Measurements from ENCODE around the gene STK32C.
"Not testable (repeated sequence)": the region's sequence is repeated elsewhere in the genome, so short reads cannot be mapped to it uniquely, and the experiment has no call there.

The STK32C gene

GRCh38 chr10:132163826-132164515 lies 143.8 kb downstream of the STK32C start:
- no peak for TF ChIP-seq EZH2 (IDR thresholded peaks at IDR 0.05)
- no peak for TF ChIP-seq FOXP2 (optimal IDR thresholded peaks at IDR 0.05; ENCODE audit: control extremely low read depth, extremely low read length, insufficient read depth)
- TF ChIP-seq POLR2AphosphoS5 (IDR thresholded peaks at IDR 0.05; ENCODE audit: borderline replicate concordance, low read depth, low read length), result no peak
- Histone ChIP-seq H3K27ac (no peak overlapping the region), H3K9ac (ENCODE audit: insufficient read length) (no peak overlapping the region), H3K9me3 (ENCODE audit: low read depth, low read length) (no peaks in the 10 kb centered on the region), H3K4me3 (no peak overlapping the region), H3K36me3 (ENCODE audit: insufficient read depth, low read length) (no peaks in the 10 kb centered on the region)
- DNase-seq (ENCODE audit: low read depth, low spot score), result no peak

- Histone ChIP-seq H3K27ac (no peak overlapping the region), H3K9me3 (ENCODE audit: low read depth, low read length) (no peaks in the 10 kb centered on the region), H3K36me3 (ENCODE audit: insufficient read depth, low read length) (no peaks in the 10 kb centered on the region), H3K9ac (ENCODE audit: insufficient read length) (no peak overlapping the region), H3K4me3 (no peak overlapping the region)
- no peak for TF ChIP-seq FOXP2 (optimal IDR thresholded peaks at IDR 0.05; ENCODE audit: control extremely low read depth, extremely low read length, insufficient read depth)
- TF ChIP-seq EZH2 (IDR thresholded peaks at IDR 0.05), result no peak
- TF ChIP-seq POLR2AphosphoS5 (IDR thresholded peaks at IDR 0.05; ENCODE audit: borderline replicate concordance, low read depth, low read length), result no peak
- DNase-seq (ENCODE audit: low read depth, low spot score), result no peak
These were observed 144.4 kb downstream of the STK32C start for GRCh38 chr10:132163278-132163765.

- no peaks in the 10 kb centered on the region for H3K9me3 ChIP-seq (ENCODE audit: low read depth, low read length)
- TF ChIP-seq FOXP2 (optimal IDR thresholded peaks at IDR 0.05; ENCODE audit: control extremely low read depth, extremely low read length, insufficient read depth) (no peak), EZH2 (IDR thresholded peaks at IDR 0.05) (no peak), POLR2AphosphoS5 (IDR thresholded peaks at IDR 0.05; ENCODE audit: borderline replicate concordance, low read depth, low read length) (no peak)
- H3K36me3 ChIP-seq (ENCODE audit: insufficient read depth, low read length), result no peaks in the 10 kb centered on the region
- no peak overlapping the region for H3K4me3 ChIP-seq
- H3K9ac ChIP-seq (ENCODE audit: insufficient read length), result no peak overlapping the region
- DNase-seq (ENCODE audit: low read depth, low spot score), result no peak
- no peak overlapping the region for H3K27ac ChIP-seq
These were observed 145.0 kb downstream of the STK32C start for GRCh38 chr10:132162590-132163277.

- no peak overlapping the region for H3K27ac ChIP-seq
These were observed 145.7 kb downstream of the STK32C start for GRCh38 chr10:132162021-132162531.

GRCh38 chr10:132160834-132161622 lies 146.7 kb downstream of the STK32C start:
- H3K4me3 ChIP-seq; H3K27ac ChIP-seq; H3K36me3 ChIP-seq (ENCODE audit: insufficient read depth, low read length); DNase-seq (ENCODE audit: low read depth, low spot score); H3K9me3 ChIP-seq (ENCODE audit: low read depth, low read length); H3K9ac ChIP-seq (ENCODE audit: insufficient read length): not testable (repeated sequence)

More at GRCh38 chr10:132162021-132162531, 145.7 kb downstream of the STK32C start:
- Histone ChIP-seq H3K9me3 (ENCODE audit: low read depth, low read length) (no peaks in the 10 kb centered on the region), H3K4me3 (no peak overlapping the region), H3K9ac (ENCODE audit: insufficient read length) (no peak overlapping the region), H3K36me3 (ENCODE audit: insufficient read depth, low read length) (no peaks in the 10 kb centered on the region)
- TF ChIP-seq EZH2 (IDR thresholded peaks at IDR 0.05) (no peak), POLR2AphosphoS5 (IDR thresholded peaks at IDR 0.05; ENCODE audit: borderline replicate concordance, low read depth, low read length) (no peak), FOXP2 (optimal IDR thresholded peaks at IDR 0.05; ENCODE audit: control extremely low read depth, extremely low read length, insufficient read depth) (no peak)
- DNase-seq (ENCODE audit: low read depth, low spot score), result no peak

GRCh38 chr10:132160231-132160630 lies 147.5 kb downstream of the STK32C start:
- DNase-seq (ENCODE audit: low read depth, low spot score); H3K36me3 ChIP-seq (ENCODE audit: insufficient read depth, low read length); H3K27ac ChIP-seq; H3K4me3 ChIP-seq; H3K9ac ChIP-seq (ENCODE audit: insufficient read length); H3K9me3 ChIP-seq (ENCODE audit: low read depth, low read length): not testable (repeated sequence)

- H3K4me3 ChIP-seq; H3K9me3 ChIP-seq (ENCODE audit: low read depth, low read length); H3K9ac ChIP-seq (ENCODE audit: insufficient read length); H3K36me3 ChIP-seq (ENCODE audit: insufficient read depth, low read length); DNase-seq (ENCODE audit: low read depth, low spot score); H3K27ac ChIP-seq: not testable (repeated sequence)
These were observed 148.2 kb downstream of the STK32C start for GRCh38 chr10:132159302-132160230.

GRCh38 chr10:132158823-132159222 lies 148.9 kb downstream of the STK32C start:
- H3K9ac ChIP-seq (ENCODE audit: insufficient read length), result no peak overlapping the region
- H3K9me3 ChIP-seq (ENCODE audit: low read depth, low read length), result no peaks in the 10 kb centered on the region
- no peak overlapping the region for H3K4me3 ChIP-seq
- no peak overlapping the region for H3K27ac ChIP-seq
- TF ChIP-seq EZH2 (IDR thresholded peaks at IDR 0.05), result no peak
- no peak for TF ChIP-seq POLR2AphosphoS5 (IDR thresholded peaks at IDR 0.05; ENCODE audit: borderline replicate concordance, low read depth, low read length)
- TF ChIP-seq FOXP2 (optimal IDR thresholded peaks at IDR 0.05; ENCODE audit: control extremely low read depth, extremely low read length, insufficient read depth), result no peak
- no peak for DNase-seq (ENCODE audit: low read depth, low spot score)
- H3K36me3 ChIP-seq (ENCODE audit: insufficient read depth, low read length), result no peaks in the 10 kb centered on the region

Measured in SK-N-MC (cell line).